ENCODE results near the gene PIP4P1.

PIP4P1 gene

DNA sequence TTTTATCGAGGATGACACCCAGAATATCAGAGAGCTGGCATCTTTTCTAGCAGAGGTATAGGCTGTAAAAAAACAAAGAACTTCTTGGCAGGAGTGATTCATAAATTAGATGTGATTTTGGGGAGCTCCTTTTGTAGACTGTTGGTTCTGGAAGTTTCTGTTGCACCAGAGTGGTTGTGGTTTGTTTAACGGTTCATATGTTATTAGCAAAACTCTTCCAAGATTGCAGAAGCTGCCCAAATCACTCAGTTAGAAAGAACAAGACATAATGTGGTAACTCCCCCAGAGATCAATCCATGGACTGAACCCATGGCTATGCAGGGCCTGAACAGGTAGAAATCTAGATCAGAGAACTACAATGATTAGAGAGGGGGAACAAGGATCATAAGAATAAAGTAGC is 37.4 kb upstream of the PIP4P1 start:
- no peaks in the 10 kb centered on the region for H3K9me3 ChIP-seq (replicated peaks; ENCODE audit: insufficient read depth, low read length)
- no peak for DNase-seq
- no peak overlapping the region for H3K4me2 ChIP-seq (ENCODE audit: low read depth, low read length)

GRCh38 chr14:20494935-20495766 is 33.9 kb upstream of the PIP4P1 start:
- Histone ChIP-seq H3F3A (ENCODE audit: insufficient read depth, low read length) (peaks cover 11% of the 10 kb centered on the region), H3K27ac (ENCODE audit: low read length) (no peak overlapping the region), H2AFZ (ENCODE audit: low read length) (no peak overlapping the region), H3K79me2 (ENCODE audit: low read length) (no peaks in the 10 kb centered on the region), H3K4me3 (ENCODE audit: low read length) (no peak overlapping the region), H3K4me1 (ENCODE audit: low read length) (peaks cover 18% of the 10 kb centered on the region), H3K9ac (ENCODE audit: low read length) (no peak overlapping the region), H3K27me3 (replicated peaks; ENCODE audit: insufficient read depth, low read length) (no peaks in the 10 kb centered on the region), H3K9me2 (replicated peaks; ENCODE audit: insufficient read depth, low read length) (no peaks in the 10 kb centered on the region), H3K4me2 (ENCODE audit: low read depth, low read length) (no peak overlapping the region), H4K20me1 (ENCODE audit: insufficient read depth, low read length) (no peaks in the 10 kb centered on the region), H3K9me3 (replicated peaks; ENCODE audit: insufficient read depth, low read length) (no peaks in the 10 kb centered on the region), H3K36me3 (replicated peaks; ENCODE audit: insufficient read depth, low read length) (no peaks in the 10 kb centered on the region)
- TF ChIP-seq EZH2phosphoT487 (IDR thresholded peaks at IDR 0.05; ENCODE audit: low read length): no peak
- no peak for TF ChIP-seq CTCF (IDR thresholded peaks at IDR 0.05; ENCODE audit: low read length)
- no peak for DNase-seq

More for the DNA sequence above, 37.4 kb upstream of the PIP4P1 start:
- no peak for TF ChIP-seq CTCF (IDR thresholded peaks at IDR 0.05; ENCODE audit: low read length)
- no peak for TF ChIP-seq EZH2 (optimal IDR thresholded peaks at IDR 0.05; ENCODE audit: low read depth, low read length)
- no peak for TF ChIP-seq EZH2phosphoT487 (IDR thresholded peaks at IDR 0.05; ENCODE audit: low read length)
- Histone ChIP-seq H3K9ac (ENCODE audit: low read length) (no peak overlapping the region), H3K36me3 (replicated peaks; ENCODE audit: insufficient read depth, low read length) (no peaks in the 10 kb centered on the region), H3K4me1 (ENCODE audit: low read length) (0 out of 2 replicates have a peak, but pooled peaks cover 2% of the 10 kb centered on the region), H2AFZ (ENCODE audit: low read length) (no peak overlapping the region), H3K27me3 (replicated peaks; ENCODE audit: insufficient read depth, low read length) (no peaks in the 10 kb centered on the region), H3K27ac (ENCODE audit: low read length) (no peak overlapping the region), H3K79me2 (ENCODE audit: low read length) (no peaks in the 10 kb centered on the region), H3F3A (ENCODE audit: insufficient read depth, low read length) (no peaks in the 10 kb centered on the region), H3K9me2 (replicated peaks; ENCODE audit: insufficient read depth, low read length) (no peaks in the 10 kb centered on the region), H3K4me3 (ENCODE audit: low read length) (no peak overlapping the region), H4K20me1 (ENCODE audit: insufficient read depth, low read length) (no peaks in the 10 kb centered on the region)

- Histone ChIP-seq H2AFZ (ENCODE audit: low read length) (no peak overlapping the region), H3K4me2 (ENCODE audit: low read depth, low read length) (no peak overlapping the region)
Observed at GRCh38 chr14:20493634-20494033, 32.4 kb upstream of the PIP4P1 start.

More at GRCh38 chr14:20493634-20494033, 32.4 kb upstream of the PIP4P1 start:
- Histone ChIP-seq H3K9me3 (replicated peaks; ENCODE audit: insufficient read depth, low read length) (no peaks in the 10 kb centered on the region), H3K79me2 (ENCODE audit: low read length) (no peaks in the 10 kb centered on the region), H3K36me3 (replicated peaks; ENCODE audit: insufficient read depth, low read length) (no peaks in the 10 kb centered on the region), H3K4me3 (ENCODE audit: low read length) (no peak overlapping the region), H3K27me3 (replicated peaks; ENCODE audit: insufficient read depth, low read length) (no peaks in the 10 kb centered on the region), H3K9ac (ENCODE audit: low read length) (no peak overlapping the region), H3F3A (ENCODE audit: insufficient read depth, low read length) (peaks cover 11% of the 10 kb centered on the region), H3K4me1 (ENCODE audit: low read length) (peaks cover 21% of the 10 kb centered on the region), H3K9me2 (replicated peaks; ENCODE audit: insufficient read depth, low read length) (no peaks in the 10 kb centered on the region), H4K20me1 (ENCODE audit: insufficient read depth, low read length) (no peaks in the 10 kb centered on the region), H3K27ac (ENCODE audit: low read length) (no peak overlapping the region)
- TF ChIP-seq EZH2phosphoT487 (IDR thresholded peaks at IDR 0.05; ENCODE audit: low read length) (no peak), CTCF (IDR thresholded peaks at IDR 0.05; ENCODE audit: low read length) (no peak), EZH2 (optimal IDR thresholded peaks at IDR 0.05; ENCODE audit: low read depth, low read length) (no peak)
- DNase-seq: no peak

All from MM.1S (cell line).